ENCODE results near the gene NOS3.
"Not testable (repeated sequence)": the region's sequence is repeated elsewhere in the genome, so short reads cannot be mapped to it uniquely, and the experiment has no call there.

The NOS3 gene

GRCh38 chr7:151010037-151010306 is 19.2 kb downstream of the NOS3 start:
- Histone ChIP-seq H3K4me3 (ENCODE audit: low read depth, low read length) (no peak overlapping the region), H3K9ac (no peak overlapping the region), H3K4me1 (no peaks in the 10 kb centered on the region), H3K27me3 (ENCODE audit: control insufficient read depth, insufficient read depth, low read length) (no peaks in the 10 kb centered on the region), H3K4me2 (ENCODE audit: low read length) (no peak overlapping the region), H2AFZ (no peak overlapping the region), H3K36me3 (ENCODE audit: control insufficient read depth, insufficient read depth, low read length) (no peaks in the 10 kb centered on the region), H3K79me2 (no peaks in the 10 kb centered on the region), H3K9me3 (ENCODE audit: control insufficient read depth, low read length) (no peaks in the 10 kb centered on the region), H3K27ac (no peak overlapping the region)
- no peak for TF ChIP-seq CTCF (IDR thresholded peaks at IDR 0.05)

- H3K4me2 ChIP-seq (ENCODE audit: low read length) = no peak overlapping the region
- no peak overlapping the region for H3K27ac ChIP-seq
- no peaks in the 10 kb centered on the region for H3K27me3 ChIP-seq (ENCODE audit: control insufficient read depth, insufficient read depth, low read length)
- no peak overlapping the region for H3K4me3 ChIP-seq (ENCODE audit: low read depth, low read length)
- no peaks in the 10 kb centered on the region for H3K36me3 ChIP-seq (ENCODE audit: control insufficient read depth, insufficient read depth, low read length)
- H3K79me2 ChIP-seq = no peaks in the 10 kb centered on the region
- peak overlapping the region; percentile 28 for H2AFZ ChIP-seq
- H3K9me3 ChIP-seq (ENCODE audit: control insufficient read depth, low read length) = no peaks in the 10 kb centered on the region
- no peaks in the 10 kb centered on the region for H3K4me1 ChIP-seq
- no peak overlapping the region for H3K9ac ChIP-seq
- TF ChIP-seq CTCF (IDR thresholded peaks at IDR 0.05) = no peak
Observed at GRCh38 chr7:151010307-151011096, 19.7 kb downstream of the NOS3 start.

- Histone ChIP-seq H3K9ac (no peak overlapping the region), H3K79me2 (no peaks in the 10 kb centered on the region), H3K4me3 (ENCODE audit: low read depth, low read length) (no peak overlapping the region), H3K36me3 (ENCODE audit: control insufficient read depth, insufficient read depth, low read length) (no peaks in the 10 kb centered on the region), H3K4me2 (ENCODE audit: low read length) (no peak overlapping the region), H3K9me3 (ENCODE audit: control insufficient read depth, low read length) (no peaks in the 10 kb centered on the region), H3K27me3 (ENCODE audit: control insufficient read depth, insufficient read depth, low read length) (no peaks in the 10 kb centered on the region), H3K4me1 (no peaks in the 10 kb centered on the region), H3K27ac (no peak overlapping the region), H2AFZ (no peak overlapping the region)
- no peak for TF ChIP-seq CTCF (IDR thresholded peaks at IDR 0.05)
Observed at GRCh38 chr7:151011097-151011409, 20.2 kb downstream of the NOS3 start.

GRCh38 chr7:151011616-151012015 is 20.8 kb downstream of the NOS3 start:
- not testable (repeated sequence) for H3K9me3 ChIP-seq (ENCODE audit: control insufficient read depth, low read length); H3K27ac ChIP-seq; H3K4me3 ChIP-seq (ENCODE audit: low read depth, low read length); H3K4me1 ChIP-seq; H3K36me3 ChIP-seq (ENCODE audit: control insufficient read depth, insufficient read depth, low read length); H3K9ac ChIP-seq; H3K79me2 ChIP-seq; H3K27me3 ChIP-seq (ENCODE audit: control insufficient read depth, insufficient read depth, low read length); H2AFZ ChIP-seq; H3K4me2 ChIP-seq (ENCODE audit: low read length)

- Histone ChIP-seq H3K36me3 (ENCODE audit: control insufficient read depth, insufficient read depth, low read length) (no peaks in the 10 kb centered on the region), H2AFZ (no peak overlapping the region), H3K27ac (no peak overlapping the region), H3K4me3 (ENCODE audit: low read depth, low read length) (no peak overlapping the region), H3K9ac (no peak overlapping the region), H3K4me1 (no peaks in the 10 kb centered on the region), H3K27me3 (ENCODE audit: control insufficient read depth, insufficient read depth, low read length) (no peaks in the 10 kb centered on the region), H3K9me3 (ENCODE audit: control insufficient read depth, low read length) (no peaks in the 10 kb centered on the region), H3K79me2 (no peaks in the 10 kb centered on the region), H3K4me2 (ENCODE audit: low read length) (no peak overlapping the region)
- no peak for TF ChIP-seq CTCF (IDR thresholded peaks at IDR 0.05)
Observed at GRCh38 chr7:151012031-151012692, 21.3 kb downstream of the NOS3 start.
